Measurements from ENCODE around the gene PLRG1.

Gene PLRG1

GRCh38 chr4:154560419-154560801 is 10.2 kb upstream of the PLRG1 start:
- no peak overlapping the region for H2AK5ac ChIP-seq (ENCODE audit: low read length)
- no peak overlapping the region for H2BK120ac ChIP-seq (ENCODE audit: low read depth, low read length)
- H3K18ac ChIP-seq (ENCODE audit: low read length) = no peak overlapping the region
- H4K8ac ChIP-seq (ENCODE audit: low read depth, low read length) = no peak overlapping the region
- WGBS (ENCODE audit: extremely low coverage, insufficient coverage, low lambda C conversion rate) = no CpG with 5 or more reads among the region's 1 CpG
- H2BK15ac ChIP-seq (replicated peaks; ENCODE audit: low read depth) = no peak overlapping the region
- no peaks in the 10 kb centered on the region for H3K4me1 ChIP-seq (ENCODE audit: control insufficient read depth, low read depth, low read length)
- H2BK5ac ChIP-seq (ENCODE audit: low read length) = no peak overlapping the region
- H3K79me2 ChIP-seq (ENCODE audit: control insufficient read depth, insufficient read depth, low read length) = no peaks in the 10 kb centered on the region
- H3K27me3 ChIP-seq (ENCODE audit: insufficient read depth, low read length, poor library complexity) = no peaks in the 10 kb centered on the region
- no peak overlapping the region for H3K4me2 ChIP-seq (ENCODE audit: low read length)
- H3K56ac ChIP-seq (ENCODE audit: low read length) = no peak overlapping the region
- no peak overlapping the region for H3K23ac ChIP-seq (ENCODE audit: low read length)
- no peak overlapping the region for H3K4me3 ChIP-seq (ENCODE audit: low read length)
- DNase-seq = no peak
- no peaks in the 10 kb centered on the region for H3K79me1 ChIP-seq (ENCODE audit: low read length)
- no peak overlapping the region for H4K5ac ChIP-seq (ENCODE audit: low read length)
- no peak overlapping the region for H3K9ac ChIP-seq (ENCODE audit: low read length)
- H3K4ac ChIP-seq (ENCODE audit: low read depth, low read length) = no peak overlapping the region
- no peaks in the 10 kb centered on the region for H3K36me3 ChIP-seq (ENCODE audit: control insufficient read depth, insufficient read depth, low read length)
- H3K27ac ChIP-seq (ENCODE audit: low read depth, low read length) = no peak overlapping the region

GRCh38 chr4:154559494-154560418 is 9.6 kb upstream of the PLRG1 start:
- DNase-seq = peak; percentile 78

GRCh38 chr4:154559141-154559493 is 8.9 kb upstream of the PLRG1 start:
- H3K4me3 ChIP-seq (ENCODE audit: low read length) = no peak overlapping the region
- H3K18ac ChIP-seq (ENCODE audit: low read length) = no peak overlapping the region
- H3K23ac ChIP-seq (ENCODE audit: low read length) = no peak overlapping the region
- no peak overlapping the region for H3K9ac ChIP-seq (ENCODE audit: low read length)
- no peak for DNase-seq
- no peak overlapping the region for H4K5ac ChIP-seq (ENCODE audit: low read length)
- H2BK120ac ChIP-seq (ENCODE audit: low read depth, low read length) = no peak overlapping the region
- no CpG with 5 or more reads among the region's 1 CpG for WGBS (ENCODE audit: extremely low coverage, insufficient coverage, low lambda C conversion rate)
- no peaks in the 10 kb centered on the region for H3K4me1 ChIP-seq (ENCODE audit: control insufficient read depth, low read depth, low read length)
- no peaks in the 10 kb centered on the region for H3K79me2 ChIP-seq (ENCODE audit: control insufficient read depth, insufficient read depth, low read length)
- H3K79me1 ChIP-seq (ENCODE audit: low read length) = no peaks in the 10 kb centered on the region
- H3K36me3 ChIP-seq (ENCODE audit: control insufficient read depth, insufficient read depth, low read length) = no peaks in the 10 kb centered on the region
- no peak overlapping the region for H4K8ac ChIP-seq (ENCODE audit: low read depth, low read length)
- no peak overlapping the region for H3K27ac ChIP-seq (ENCODE audit: low read depth, low read length)
- no peak overlapping the region for H3K4me2 ChIP-seq (ENCODE audit: low read length)
- H2BK5ac ChIP-seq (ENCODE audit: low read length) = no peak overlapping the region
- no peak overlapping the region for H3K4ac ChIP-seq (ENCODE audit: low read depth, low read length)
- H2AK5ac ChIP-seq (ENCODE audit: low read length) = no peak overlapping the region
- H3K27me3 ChIP-seq (ENCODE audit: insufficient read depth, low read length, poor library complexity) = no peaks in the 10 kb centered on the region
- H3K56ac ChIP-seq (ENCODE audit: low read length) = no peak overlapping the region
- no peak overlapping the region for H2BK15ac ChIP-seq (replicated peaks; ENCODE audit: low read depth)

More at GRCh38 chr4:154559494-154560418, 9.6 kb upstream of the PLRG1 start:
- Histone ChIP-seq H3K79me1 (ENCODE audit: low read length) (no peaks in the 10 kb centered on the region), H3K4me1 (ENCODE audit: control insufficient read depth, low read depth, low read length) (no peaks in the 10 kb centered on the region), H2BK15ac (replicated peaks; ENCODE audit: low read depth) (no peak overlapping the region), H2BK5ac (ENCODE audit: low read length) (no peak overlapping the region), H3K4me2 (ENCODE audit: low read length) (no peak overlapping the region), H3K23ac (ENCODE audit: low read length) (no peak overlapping the region), H3K56ac (ENCODE audit: low read length) (no peak overlapping the region), H2AK5ac (ENCODE audit: low read length) (no peak overlapping the region), H2BK120ac (ENCODE audit: low read depth, low read length) (no peak overlapping the region), H3K9ac (ENCODE audit: low read length) (no peak overlapping the region), H4K5ac (ENCODE audit: low read length) (no peak overlapping the region), H3K79me2 (ENCODE audit: control insufficient read depth, insufficient read depth, low read length) (no peaks in the 10 kb centered on the region), H3K36me3 (ENCODE audit: control insufficient read depth, insufficient read depth, low read length) (no peaks in the 10 kb centered on the region), H4K8ac (ENCODE audit: low read depth, low read length) (no peak overlapping the region), H3K18ac (ENCODE audit: low read length) (no peak overlapping the region), H3K27me3 (ENCODE audit: insufficient read depth, low read length, poor library complexity) (no peaks in the 10 kb centered on the region), H3K4me3 (ENCODE audit: low read length) (no peak overlapping the region), H3K27ac (ENCODE audit: low read depth, low read length) (no peak overlapping the region), H3K4ac (ENCODE audit: low read depth, low read length) (no peak overlapping the region)
- no CpG with 5 or more reads among the region's 9 CpGs for WGBS (ENCODE audit: extremely low coverage, insufficient coverage, low lambda C conversion rate)

- Histone ChIP-seq H3K4me1 (ENCODE audit: control insufficient read depth, low read depth, low read length) (peaks cover 2% of the 10 kb centered on the region), H2BK5ac (ENCODE audit: low read length) (no peak overlapping the region), H2AK5ac (ENCODE audit: low read length) (no peak overlapping the region), H3K27ac (ENCODE audit: low read depth, low read length) (no peak overlapping the region), H4K5ac (ENCODE audit: low read length) (no peak overlapping the region), H3K9ac (ENCODE audit: low read length) (no peak overlapping the region), H3K79me2 (ENCODE audit: control insufficient read depth, insufficient read depth, low read length) (peaks cover 17% of the 10 kb centered on the region), H3K18ac (ENCODE audit: low read length) (no peak overlapping the region), H4K8ac (ENCODE audit: low read depth, low read length) (no peak overlapping the region), H3K27me3 (ENCODE audit: insufficient read depth, low read length, poor library complexity) (no peaks in the 10 kb centered on the region), H2BK15ac (replicated peaks; ENCODE audit: low read depth) (no peak overlapping the region), H3K23ac (ENCODE audit: low read length) (no peak overlapping the region), H3K56ac (ENCODE audit: low read length) (no peak overlapping the region), H3K79me1 (ENCODE audit: low read length) (peaks cover 8% of the 10 kb centered on the region), H3K4ac (ENCODE audit: low read depth, low read length) (no peak overlapping the region), H3K36me3 (ENCODE audit: control insufficient read depth, insufficient read depth, low read length) (no peaks in the 10 kb centered on the region), H3K4me3 (ENCODE audit: low read length) (no peak overlapping the region), H3K4me2 (ENCODE audit: low read length) (no peak overlapping the region), H2BK120ac (ENCODE audit: low read depth, low read length) (no peak overlapping the region)
- WGBS (ENCODE audit: extremely low coverage, insufficient coverage, low lambda C conversion rate) = no CpG with 5 or more reads among the region's 6 CpGs
- DNase-seq = peak; percentile 80
Observed at GRCh38 chr4:154551872-154552686, 1.9 kb upstream of the PLRG1 start.

- H2BK120ac ChIP-seq (ENCODE audit: low read depth, low read length) = no peak overlapping the region
- H2AK5ac ChIP-seq (ENCODE audit: low read length) = no peak overlapping the region
- H3K79me2 ChIP-seq (ENCODE audit: control insufficient read depth, insufficient read depth, low read length) = peaks cover 17% of the 10 kb centered on the region
- H3K27me3 ChIP-seq (ENCODE audit: insufficient read depth, low read length, poor library complexity) = no peaks in the 10 kb centered on the region
- H3K4ac ChIP-seq (ENCODE audit: low read depth, low read length) = no peak overlapping the region
- H3K4me2 ChIP-seq (ENCODE audit: low read length) = no peak overlapping the region
- peaks cover 8% of the 10 kb centered on the region for H3K79me1 ChIP-seq (ENCODE audit: low read length)
- H3K18ac ChIP-seq (ENCODE audit: low read length) = no peak overlapping the region
- no peak overlapping the region for H3K27ac ChIP-seq (ENCODE audit: low read depth, low read length)
- no peak overlapping the region for H2BK5ac ChIP-seq (ENCODE audit: low read length)
- H3K36me3 ChIP-seq (ENCODE audit: control insufficient read depth, insufficient read depth, low read length) = peaks cover 2% of the 10 kb centered on the region
- WGBS (ENCODE audit: extremely low coverage, insufficient coverage, low lambda C conversion rate) = no CpG with 5 or more reads among the region's 4 CpGs
- H3K4me1 ChIP-seq (ENCODE audit: control insufficient read depth, low read depth, low read length) = peaks cover 2% of the 10 kb centered on the region
- no peak overlapping the region for H4K8ac ChIP-seq (ENCODE audit: low read depth, low read length)
- no peak overlapping the region for H3K9ac ChIP-seq (ENCODE audit: low read length)
- no peak overlapping the region for H2BK15ac ChIP-seq (replicated peaks; ENCODE audit: low read depth)
- H3K56ac ChIP-seq (ENCODE audit: low read length) = no peak overlapping the region
- no peak overlapping the region for H3K23ac ChIP-seq (ENCODE audit: low read length)
- no peak overlapping the region for H4K5ac ChIP-seq (ENCODE audit: low read length)
- DNase-seq = no peak
- no peak overlapping the region for H3K4me3 ChIP-seq (ENCODE audit: low read length)
Observed at GRCh38 chr4:154545689-154546088, 4.5 kb downstream of the PLRG1 start.

Data from mesendoderm (in vitro differentiated cells).